ENCODE measurements around the gene ERI3. TPM values are rescaled to one million over a fixed set of nuclear protein-coding genes. Genes with fewer than 3 reads are reported as not detected.
"Not testable (repeated sequence)": the region's sequence is repeated elsewhere in the genome, so short reads cannot be mapped to it uniquely, and the experiment has no call there.

The ERI3 gene
- total RNA-seq, 1 donor from 2014 or later, result 37.9 TPM

DNA sequence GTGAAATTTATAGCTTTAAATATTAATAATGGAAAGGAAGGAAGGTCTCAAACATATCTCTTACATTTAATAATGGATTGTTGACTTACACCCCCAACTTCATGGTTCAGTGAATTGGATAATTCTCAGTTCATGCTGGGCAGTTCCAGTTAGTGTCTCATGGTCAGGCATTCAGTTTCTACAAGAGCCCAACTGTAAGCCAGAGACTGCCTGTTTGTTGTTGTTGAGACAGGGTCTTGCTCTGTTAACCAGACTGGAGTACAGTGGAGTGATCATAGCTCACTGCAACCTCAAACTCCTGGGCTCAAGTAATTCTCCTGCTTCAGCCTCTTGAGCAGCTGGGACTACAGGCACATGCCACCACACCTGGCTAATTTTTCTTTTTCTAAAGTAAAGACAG is 146.8 kb downstream of the ERI3 start:
- ChIA-PET POLR2A (interaction anchor here (0.7 kb wide), 1 partner anchor 177 kb away, joined by 3 read pairs; the partner anchor contains the start of gene SLC6A9), CTCF (no interaction called here)
- no peak for ATAC-seq (ENCODE audit: low read depth)
- peaks cover 3% of the 10 kb centered on the region for H3K36me3 Mint-ChIP-seq (ENCODE audit: low read depth)
- no peak overlapping the region for H3K4me3 Mint-ChIP-seq
- peaks cover 11% of the 10 kb centered on the region for H3K4me1 Mint-ChIP-seq
- intact Hi-C loops (cut with micrococcal nuclease), result no loop called here
- no peak overlapping the region for H3K27ac Mint-ChIP-seq
- no peaks in the 10 kb centered on the region for H3K9me3 Mint-ChIP-seq
- H3K27me3 Mint-ChIP-seq, result peaks cover 2% of the 10 kb centered on the region
- no peak for DNase-seq
- TF ChIP-seq, protein P1, sequence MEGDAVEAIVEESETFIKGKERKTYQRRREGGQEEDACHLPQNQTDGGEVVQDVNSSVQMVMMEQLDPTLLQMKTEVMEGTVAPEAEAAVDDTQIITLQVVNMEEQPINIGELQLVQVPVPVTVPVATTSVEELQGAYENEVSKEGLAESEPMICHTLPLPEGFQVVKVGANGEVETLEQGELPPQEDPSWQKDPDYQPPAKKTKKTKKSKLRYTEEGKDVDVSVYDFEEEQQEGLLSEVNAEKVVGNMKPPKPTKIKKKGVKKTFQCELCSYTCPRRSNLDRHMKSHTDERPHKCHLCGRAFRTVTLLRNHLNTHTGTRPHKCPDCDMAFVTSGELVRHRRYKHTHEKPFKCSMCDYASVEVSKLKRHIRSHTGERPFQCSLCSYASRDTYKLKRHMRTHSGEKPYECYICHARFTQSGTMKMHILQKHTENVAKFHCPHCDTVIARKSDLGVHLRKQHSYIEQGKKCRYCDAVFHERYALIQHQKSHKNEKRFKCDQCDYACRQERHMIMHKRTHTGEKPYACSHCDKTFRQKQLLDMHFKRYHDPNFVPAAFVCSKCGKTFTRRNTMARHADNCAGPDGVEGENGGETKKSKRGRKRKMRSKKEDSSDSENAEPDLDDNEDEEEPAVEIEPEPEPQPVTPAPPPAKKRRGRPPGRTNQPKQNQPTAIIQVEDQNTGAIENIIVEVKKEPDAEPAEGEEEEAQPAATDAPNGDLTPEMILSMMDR (IDR thresholded peaks at IDR 0.05), result no peak

DNA sequence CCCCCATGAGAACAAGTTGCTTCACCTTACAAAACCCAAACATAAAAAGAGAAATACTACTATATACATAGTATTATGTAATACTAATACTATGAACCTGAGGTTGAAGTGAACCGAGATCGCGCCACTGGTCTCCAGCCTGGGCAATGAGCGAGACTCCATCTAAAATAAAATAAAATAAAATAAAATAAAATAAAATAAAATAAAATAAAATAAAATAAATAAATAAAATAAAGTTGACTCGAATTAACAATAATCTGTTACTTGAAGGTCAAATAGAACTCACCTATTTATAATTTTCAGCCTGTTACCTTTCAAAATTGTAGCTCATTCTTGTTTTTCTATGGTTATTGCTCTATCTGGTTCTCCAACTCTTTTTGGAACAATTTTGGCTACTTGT is 148.5 kb downstream of the ERI3 start:
- H3K9me3 Mint-ChIP-seq; H3K4me1 Mint-ChIP-seq; intact Hi-C loops (cut with micrococcal nuclease); H3K4me3 Mint-ChIP-seq; DNase-seq; H3K36me3 Mint-ChIP-seq (ENCODE audit: low read depth); CTCF ChIA-PET; H3K27me3 Mint-ChIP-seq; POLR2A ChIA-PET; H3K27ac Mint-ChIP-seq; ATAC-seq (ENCODE audit: low read depth): not testable (repeated sequence)

DNA sequence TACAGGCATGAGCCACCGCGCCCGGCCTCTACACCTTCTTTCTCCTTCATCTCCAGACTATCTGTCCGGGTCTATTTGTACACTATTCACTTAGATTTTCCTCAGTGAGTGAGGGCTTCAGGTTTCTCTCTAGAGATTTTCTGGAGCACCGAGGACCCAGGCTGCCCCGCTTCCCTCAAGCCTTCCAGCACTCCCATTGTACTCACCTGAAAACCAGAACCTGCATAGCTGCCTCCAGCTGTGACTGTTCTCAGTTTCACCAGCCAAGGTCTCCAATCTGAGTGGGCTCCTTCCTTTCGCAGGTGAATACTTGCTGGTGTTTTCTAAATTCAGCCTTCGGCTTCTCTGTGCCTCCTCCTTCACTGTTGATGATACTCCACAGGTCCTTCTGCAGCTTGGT is 154.7 kb downstream of the ERI3 start:
- Mint-ChIP-seq H3K4me1 (no peaks in the 10 kb centered on the region), H3K27me3 (peaks cover 4% of the 10 kb centered on the region), H3K36me3 (ENCODE audit: low read depth) (no peaks in the 10 kb centered on the region), H3K4me3 (no peak overlapping the region), H3K27ac (no peak overlapping the region), H3K9me3 (no peaks in the 10 kb centered on the region)
- ATAC-seq (ENCODE audit: low read depth) (no peak), DNase-seq (no peak)
- POLR2A ChIA-PET, result no interaction called here
- intact Hi-C loops (cut with micrococcal nuclease), result no loop called here
- CTCF ChIA-PET, result no interaction called here
- TF ChIP-seq, protein P1 (IDR thresholded peaks at IDR 0.05), result no peak

DNA sequence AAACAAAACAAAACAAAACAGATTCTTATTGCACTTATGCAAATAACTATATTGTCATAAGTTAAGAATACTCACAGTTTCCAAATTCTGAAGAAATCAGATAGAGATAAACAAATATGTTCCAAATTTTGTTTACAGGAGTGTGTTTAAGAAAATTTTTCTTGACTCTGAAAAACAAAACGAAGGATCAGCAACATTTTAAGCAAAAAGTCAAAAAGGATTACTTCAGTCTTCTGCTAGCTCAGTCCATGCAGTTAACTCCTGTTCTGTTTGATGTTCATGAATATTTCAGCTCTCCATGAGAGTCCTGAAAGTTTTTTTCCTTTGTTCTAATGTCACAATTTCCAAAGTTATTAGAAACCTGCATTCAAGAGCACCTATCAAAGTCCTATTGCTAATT is 180.4 kb downstream of the ERI3 start:
- H3K27ac Mint-ChIP-seq, result no peak overlapping the region
- H3K9me3 Mint-ChIP-seq, result peaks cover 9% of the 10 kb centered on the region
- no peaks in the 10 kb centered on the region for H3K4me1 Mint-ChIP-seq
- ATAC-seq (ENCODE audit: low read depth) (no peak), DNase-seq (no peak)
- peaks cover 18% of the 10 kb centered on the region for H3K27me3 Mint-ChIP-seq
- TF ChIP-seq, protein P1 (IDR thresholded peaks at IDR 0.05), result no peak
- CTCF ChIA-PET, result no interaction called here
- H3K36me3 Mint-ChIP-seq (ENCODE audit: low read depth), result peaks cover 2% of the 10 kb centered on the region
- H3K4me3 Mint-ChIP-seq, result no peak overlapping the region
- intact Hi-C loops (cut with micrococcal nuclease), result no loop called here
- POLR2A ChIA-PET, result no interaction called here

Other genes with a start within 250 kb of the ERI3 start
- not detected in 2 replicates for gene KLF17, start 236.4 kb downstream of the ERI3 start, total RNA-seq
- not detected in 2 replicates for gene KLF18, start 213.6 kb downstream of the ERI3 start, total RNA-seq
- 59.6 and 64.7 TPM in 2 replicates for gene DMAP1, start 141.8 kb downstream of the ERI3 start, total RNA-seq
- 102 and 103 TPM in 2 replicates for gene RNF220, start 50.0 kb upstream of the ERI3 start, total RNA-seq